BJ (cell line): ENCODE results near the gene USP31. TPM values are rescaled to one million over a fixed set of nuclear protein-coding genes. Genes with fewer than 3 reads are reported as not detected.

Experiments
- CTCF ChIA-PET: fragments of 350-600 bp; formaldehyde crosslinking; extraction: SDS; loops from one replicate; lab custom pipeline; 2021; ENCODE audit warnings: antibody characterized with exemption, inconsistent platforms; lab: Yijun Ruan, JAX
- POLR2A ChIA-PET: fragments of 300-600 bp; sonication (Branson Sonifier 250); formaldehyde crosslinking; extraction: SDS; loops from one replicate; lab custom pipeline; 2021; ENCODE audit warnings: antibody characterized with exemption; lab: Charles Lee
- DNase-seq: peaks from one replicate; pipeline ENCODE4 v3.0.0-alpha.2; 2011; ENCODE audit warnings: low read depth
- H3K27me3 ChIP-seq: 2 replicates; pipeline ENCODE4 v1.6.0; 2011; ENCODE audit warnings: low read length; ENCODE audit not compliant: control insufficient read depth, insufficient read depth
- H3K36me3 ChIP-seq: 2 replicates; pipeline ENCODE4 v1.5.1; 2011; ENCODE audit warnings: low read length; ENCODE audit not compliant: control insufficient read depth, insufficient read depth
- H3K4me3 ChIP-seq: 2 replicates; pipeline ENCODE4 v1.5.1; 2011; ENCODE audit warnings: low read depth, mild to moderate bottlenecking, control low read depth, low read length
- polyA plus RNA-seq: library from polyadenylated mRNA; depleted of rRNA; stranded (reverse); fragments of >200 nt; gene quantifications from 2 replicates; pipeline ENCODE4 v1.2.3, GENCODE V29; 2011
- TF ChIP-seq, protein P1 (sequence below): IDR thresholded peaks from 2 replicates; pipeline ENCODE4 v1.5.1; 2011; ENCODE audit warnings: low read depth, mild to moderate bottlenecking, control low read depth, inconsistent platforms, low read length, moderate library complexity; ENCODE audit not compliant: insufficient read depth

USP31 gene
- polyA plus RNA-seq, 1 experiment: 5.4 TPM

DNA sequence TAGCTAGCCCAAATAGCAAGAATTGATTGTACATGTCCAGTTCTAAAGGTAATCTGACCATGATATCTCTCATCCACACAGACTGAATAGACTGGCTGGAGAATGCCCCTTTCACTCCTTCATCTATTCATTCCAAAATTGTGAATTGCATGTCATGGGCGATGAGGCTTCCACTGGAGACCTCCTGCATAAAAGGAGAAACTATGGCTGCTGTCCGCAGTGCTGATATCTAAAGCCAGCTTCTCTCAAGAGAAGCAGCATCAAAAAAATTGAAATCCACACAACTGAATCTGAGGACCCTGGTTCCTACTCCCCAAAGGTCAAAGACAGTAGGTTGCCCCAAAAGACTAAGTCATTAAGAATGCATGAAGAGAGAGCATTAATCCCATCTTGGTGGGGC is 25.4 kb upstream of the USP31 start:
- no peak for DNase-seq
- Histone ChIP-seq H3K4me3 (no peak overlapping the region), H3K27me3 (no peaks in the 10 kb centered on the region), H3K36me3 (no peaks in the 10 kb centered on the region)
- POLR2A ChIA-PET: no interaction called here
- CTCF ChIA-PET: interaction anchor here (15.0 kb wide), 1 partner anchor 261 kb away, joined by 292 read pairs; no protein-coding TSS in a partner anchor
- TF ChIP-seq, protein P1, sequence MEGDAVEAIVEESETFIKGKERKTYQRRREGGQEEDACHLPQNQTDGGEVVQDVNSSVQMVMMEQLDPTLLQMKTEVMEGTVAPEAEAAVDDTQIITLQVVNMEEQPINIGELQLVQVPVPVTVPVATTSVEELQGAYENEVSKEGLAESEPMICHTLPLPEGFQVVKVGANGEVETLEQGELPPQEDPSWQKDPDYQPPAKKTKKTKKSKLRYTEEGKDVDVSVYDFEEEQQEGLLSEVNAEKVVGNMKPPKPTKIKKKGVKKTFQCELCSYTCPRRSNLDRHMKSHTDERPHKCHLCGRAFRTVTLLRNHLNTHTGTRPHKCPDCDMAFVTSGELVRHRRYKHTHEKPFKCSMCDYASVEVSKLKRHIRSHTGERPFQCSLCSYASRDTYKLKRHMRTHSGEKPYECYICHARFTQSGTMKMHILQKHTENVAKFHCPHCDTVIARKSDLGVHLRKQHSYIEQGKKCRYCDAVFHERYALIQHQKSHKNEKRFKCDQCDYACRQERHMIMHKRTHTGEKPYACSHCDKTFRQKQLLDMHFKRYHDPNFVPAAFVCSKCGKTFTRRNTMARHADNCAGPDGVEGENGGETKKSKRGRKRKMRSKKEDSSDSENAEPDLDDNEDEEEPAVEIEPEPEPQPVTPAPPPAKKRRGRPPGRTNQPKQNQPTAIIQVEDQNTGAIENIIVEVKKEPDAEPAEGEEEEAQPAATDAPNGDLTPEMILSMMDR: no peak

DNA sequence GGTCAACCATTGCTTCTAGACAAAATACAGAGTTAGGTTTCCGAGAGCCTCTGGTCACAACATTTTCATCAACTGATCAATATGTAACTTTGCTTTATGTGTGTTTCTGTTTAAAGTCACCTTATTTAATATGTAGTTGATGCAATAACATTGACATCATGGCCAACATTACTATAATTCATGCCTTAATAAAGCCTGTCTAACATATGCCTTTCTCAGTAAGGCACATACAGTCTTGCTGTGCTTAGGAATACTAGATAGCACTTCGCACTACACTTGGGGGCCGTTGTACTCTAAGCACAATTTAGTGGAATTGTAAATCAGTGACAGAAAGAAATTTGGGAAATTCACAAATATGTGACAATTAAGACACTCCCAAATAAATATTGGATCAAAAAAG is 23.7 kb upstream of the USP31 start:
- Histone ChIP-seq H3K36me3 (no peaks in the 10 kb centered on the region), H3K4me3 (no peak overlapping the region), H3K27me3 (no peaks in the 10 kb centered on the region)
- POLR2A ChIA-PET: no interaction called here
- CTCF ChIA-PET: interaction anchor here (1.7 to 2.4 kb wide), 2 partner anchors 10 to 262 kb away, joined by 5 to 12 read pairs; no protein-coding TSS in a partner anchor
- TF ChIP-seq, protein P1: no peak
- DNase-seq: no peak

DNA sequence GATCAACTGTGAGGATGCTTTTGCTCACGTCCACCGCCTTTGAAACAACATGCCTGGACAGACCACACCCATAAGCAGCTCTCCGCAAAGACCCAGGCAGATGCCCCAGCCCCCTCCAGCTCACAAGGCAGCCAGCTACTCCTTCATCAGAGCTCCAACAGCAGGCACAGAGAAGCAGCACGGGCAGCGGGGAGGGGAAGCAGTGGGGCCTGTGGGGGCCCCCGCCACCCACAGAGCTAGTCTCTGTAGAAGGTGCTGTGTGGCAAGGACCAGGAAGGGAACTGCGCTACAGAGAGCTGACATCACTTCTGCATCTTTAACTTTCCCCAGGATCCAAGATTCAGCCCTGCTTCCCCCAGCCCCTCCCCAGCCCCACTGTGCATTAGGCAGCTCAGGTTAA is 23.3 kb upstream of the USP31 start:
- no peak overlapping the region for H3K4me3 ChIP-seq
- no peak for DNase-seq
- no peaks in the 10 kb centered on the region for H3K27me3 ChIP-seq
- no peaks in the 10 kb centered on the region for H3K36me3 ChIP-seq
- TF ChIP-seq, protein P1: no peak
- CTCF ChIA-PET: interaction anchor here (1.5 to 2.4 kb wide), 3 partner anchors 9 to 262 kb away, joined by 3 to 12 read pairs (median 5); no protein-coding TSS in a partner anchor
- POLR2A ChIA-PET: no interaction called here

DNA sequence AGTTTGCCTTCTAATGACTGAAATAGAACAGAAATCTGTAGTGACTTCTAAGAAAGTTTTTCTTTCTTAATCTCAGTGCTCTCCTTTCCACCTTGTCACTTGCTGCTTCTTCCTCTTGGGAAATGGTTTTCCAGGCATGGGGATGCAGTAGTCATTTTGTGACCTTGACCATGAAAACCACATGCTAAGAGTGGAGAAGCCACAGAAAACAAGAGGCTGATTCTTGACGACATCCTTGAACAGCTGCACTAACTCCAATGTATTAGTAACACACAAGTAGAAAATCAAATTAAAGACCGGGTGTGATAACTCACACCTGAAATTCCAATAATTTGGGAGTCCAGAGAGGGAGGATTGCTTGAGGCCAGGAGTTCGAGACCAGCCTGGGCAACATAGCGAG is 15.5 kb upstream of the USP31 start:
- Histone ChIP-seq H3K4me3 (no peak overlapping the region), H3K27me3 (0 out of 2 replicates have a peak, but pooled peaks cover 3% of the 10 kb centered on the region), H3K36me3 (no peaks in the 10 kb centered on the region)
- TF ChIP-seq, protein P1: no peak
- DNase-seq: no peak
- POLR2A ChIA-PET: no interaction called here
- CTCF ChIA-PET: interaction anchor here (0.6 to 1.5 kb wide), 3 partner anchors 16 to 270 kb away, joined by 3 to 6 read pairs (median 5); no protein-coding TSS in a partner anchor

DNA sequence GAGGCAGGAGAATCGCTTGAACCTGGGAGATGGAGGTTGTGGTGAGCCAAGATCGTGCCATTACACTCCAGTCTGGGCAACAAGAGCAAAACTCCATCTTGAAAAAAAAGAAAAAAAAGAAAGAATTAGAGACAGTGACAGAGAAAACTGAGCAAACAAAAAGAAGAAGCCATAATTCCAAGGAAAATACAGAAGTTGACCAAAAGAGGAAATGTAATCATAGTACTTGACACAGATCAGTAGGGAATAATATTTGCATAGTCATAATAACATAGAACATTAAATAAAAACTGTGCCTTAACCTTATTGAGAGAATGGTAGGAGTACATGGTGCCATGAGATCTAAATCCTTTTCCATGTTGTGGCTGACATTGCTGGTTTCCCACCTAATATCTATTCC is 14.7 kb upstream of the USP31 start:
- POLR2A ChIA-PET: interaction anchor here (0.6 kb wide), 1 partner anchor 35 kb away, joined by 6 read pairs; no protein-coding TSS in a partner anchor
- TF ChIP-seq, protein P1: no peak
- Histone ChIP-seq H3K36me3 (no peaks in the 10 kb centered on the region), H3K4me3 (no peak overlapping the region), H3K27me3 (0 out of 2 replicates have a peak, but pooled peaks cover 3% of the 10 kb centered on the region)
- CTCF ChIA-PET: no interaction called here
- DNase-seq: no peak
